SU-DHL-6 (cell line): ENCODE measurements around the gene CLDN9.

Experiments
- CTCF ChIP-seq: fragments of 200-600 bp; sonication (generic); IDR thresholded peaks from one replicate; pipeline ENCODE4 v1.5.1; 2017; ENCODE audit warnings: antibody characterized with exemption, mild to moderate bottlenecking, low read length, moderate library complexity; ENCODE audit not compliant: insufficient read depth, poor library complexity, severe bottlenecking
- EZH2phosphoT487 ChIP-seq: fragments of 200-600 bp; sonication (generic), shearing (Covaris generic); conservative IDR thresholded peaks from 2 replicates; pipeline ENCODE4 v1.6.1; 2018; ENCODE audit warnings: mild to moderate bottlenecking, antibody characterized with exemption, low read length, moderate library complexity, mixed read lengths

GRCh38 chr16:3036726-3037315, 24.1 kb downstream of the CLDN9 start, which contains the start of gene BICDL2:
- TF ChIP-seq CTCF = no peak
- no peak for TF ChIP-seq EZH2phosphoT487
